Karpas-422 (cell line): ENCODE measurements around the gene BAZ2B. TPM values are rescaled to one million over a fixed set of nuclear protein-coding genes. Genes with fewer than 3 reads are reported as not detected.
"Not testable (repeated sequence)": the region's sequence is repeated elsewhere in the genome, so short reads cannot be mapped to it uniquely, and the experiment has no call there.

Experiments
- DNase-seq: peaks from one replicate; pipeline ENCODE4 v3.0.0-alpha.2; 2015
- H2AFZ ChIP-seq: fragments of 200-600 bp; sonication (generic); 2 replicates; pipeline ENCODE4 v1.6.1; 2014; ENCODE audit warnings: antibody characterized with exemption, low read length, mixed read lengths
- H3K27ac ChIP-seq: fragments of 200-600 bp; sonication (generic); 2 replicates; pipeline ENCODE4 v1.5.1; 2014; ENCODE audit warnings: mild to moderate bottlenecking, low read length, moderate library complexity
- H3K27me3 ChIP-seq: fragments of 200-600 bp; sonication (generic); 2 replicates; pipeline ENCODE4 v1.6.1; 2014; ENCODE audit warnings: low read length, mixed read lengths
- H3K36me3 ChIP-seq: fragments of 200-600 bp; sonication (generic); 2 replicates; pipeline ENCODE4 v1.6.1; 2014; ENCODE audit warnings: low read length, mixed read lengths; ENCODE audit not compliant: insufficient read depth
- H3K4me1 ChIP-seq: fragments of 200-600 bp; sonication (generic); 2 replicates; pipeline ENCODE4 v1.6.1; 2014; ENCODE audit warnings: mild to moderate bottlenecking, low read length, mixed read lengths
- H3K4me2 ChIP-seq: fragments of 200-600 bp; sonication (generic); 2 replicates; pipeline ENCODE4 v1.6.1; 2014; ENCODE audit warnings: low read length, low read depth, mild to moderate bottlenecking; ENCODE audit not compliant: poor library complexity, severe bottlenecking
- H3K4me3 ChIP-seq: fragments of 200-600 bp; sonication (generic); 2 replicates; pipeline ENCODE4 v1.5.1; 2014; ENCODE audit warnings: mild to moderate bottlenecking, antibody characterized with exemption, low read length, mixed read lengths
- H3K79me2 ChIP-seq: fragments of 200-600 bp; sonication (generic); 2 replicates; pipeline ENCODE4 v1.6.1; 2014; ENCODE audit warnings: mild to moderate bottlenecking, low read length, mixed read lengths
- H3K9ac ChIP-seq: fragments of 200-600 bp; sonication (generic); 2 replicates; pipeline ENCODE4 v1.6.0; 2014; ENCODE audit warnings: low read length
- H3K9me2 ChIP-seq: fragments of 200-600 bp; sonication (generic), shearing (Covaris generic); replicated peaks from 2 replicates; pipeline ENCODE4 v1.6.0; 2014; ENCODE audit warnings: mild to moderate bottlenecking, low read length, moderate library complexity; ENCODE audit not compliant: insufficient read depth
- H3K9me3 ChIP-seq: fragments of 300-700, 200-600 bp; sonication (generic); 2 replicates; pipeline ENCODE4 v1.6.1; 2014; ENCODE audit warnings: low read length, mixed read lengths
- H4K20me1 ChIP-seq: fragments of 200-600 bp; sonication (generic); 2 replicates; pipeline ENCODE4 v1.6.1; 2014; ENCODE audit warnings: mild to moderate bottlenecking, antibody characterized with exemption, low read length, low read depth; ENCODE audit not compliant: insufficient read depth
- total RNA-seq: library from RNA; depleted of rRNA; stranded (reverse); fragments of >200 nt; shearing (Covaris generic); gene quantifications from 2 replicates; pipeline ENCODE4 v1.2.3, GENCODE V29; 2014; ENCODE audit warnings: low replicate concordance

Gene BAZ2B
- total RNA-seq, 1 experiment from 2014 or later, result 2.2 TPM

DNA sequence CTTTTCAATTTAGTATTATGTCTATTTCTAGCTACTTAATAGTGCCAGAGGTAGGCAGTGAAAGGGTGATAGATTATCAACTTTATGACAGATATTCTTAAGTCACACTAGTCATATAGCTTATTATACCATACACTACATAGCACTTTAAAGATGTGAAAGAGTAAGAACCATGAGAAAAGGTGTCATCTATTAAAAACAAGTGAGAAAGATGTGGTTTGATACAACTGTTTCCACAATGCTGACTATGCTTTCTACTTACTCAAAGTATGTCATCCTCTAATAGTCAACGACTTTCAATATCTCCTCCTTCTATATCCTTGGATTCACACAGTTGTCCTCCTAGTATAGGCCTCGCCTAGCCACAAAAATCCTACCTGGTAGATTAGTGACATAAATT is 196.9 kb downstream of the BAZ2B start:
- DNase-seq, result no peak
- no peak overlapping the region for H3K27ac ChIP-seq
- no peaks in the 10 kb centered on the region for H3K9me2 ChIP-seq
- H3K36me3 ChIP-seq, result no peaks in the 10 kb centered on the region
- no peaks in the 10 kb centered on the region for H3K79me2 ChIP-seq
- H2AFZ ChIP-seq, result no peak overlapping the region
- no peaks in the 10 kb centered on the region for H3K4me1 ChIP-seq
- no peaks in the 10 kb centered on the region for H3K27me3 ChIP-seq
- H3K4me3 ChIP-seq, result no peak overlapping the region
- H4K20me1 ChIP-seq, result no peaks in the 10 kb centered on the region
- no peak overlapping the region for H3K4me2 ChIP-seq
- no peaks in the 10 kb centered on the region for H3K9me3 ChIP-seq
- H3K9ac ChIP-seq, result no peak overlapping the region

DNA sequence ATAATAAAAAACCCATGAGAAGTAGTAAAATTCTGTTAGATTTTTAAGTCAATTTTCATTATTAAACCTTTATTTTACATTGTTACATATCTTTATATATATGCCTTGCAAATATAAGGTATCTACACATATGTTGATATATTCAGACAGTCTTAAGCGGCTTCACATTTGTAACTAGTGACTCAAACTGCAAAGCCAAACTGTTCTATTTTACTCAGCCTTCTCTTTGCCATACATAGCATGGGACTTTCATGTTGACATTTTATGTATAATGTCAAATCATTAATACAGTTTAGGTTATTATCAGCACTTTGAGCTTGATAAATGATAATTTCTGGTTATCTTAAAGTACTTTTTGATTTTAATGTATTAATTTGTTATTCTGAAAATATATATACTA is 204.9 kb downstream of the BAZ2B start:
- H3K4me2 ChIP-seq, result no peak overlapping the region
- no peaks in the 10 kb centered on the region for H3K9me3 ChIP-seq
- no peaks in the 10 kb centered on the region for H3K9me2 ChIP-seq
- no peaks in the 10 kb centered on the region for H3K36me3 ChIP-seq
- DNase-seq, result no peak
- H3K4me1 ChIP-seq, result no peaks in the 10 kb centered on the region
- no peak overlapping the region for H3K27ac ChIP-seq
- H3K4me3 ChIP-seq, result no peak overlapping the region
- H4K20me1 ChIP-seq, result no peaks in the 10 kb centered on the region
- no peak overlapping the region for H3K9ac ChIP-seq
- H3K27me3 ChIP-seq, result no peaks in the 10 kb centered on the region
- H2AFZ ChIP-seq, result no peak overlapping the region
- no peaks in the 10 kb centered on the region for H3K79me2 ChIP-seq

DNA sequence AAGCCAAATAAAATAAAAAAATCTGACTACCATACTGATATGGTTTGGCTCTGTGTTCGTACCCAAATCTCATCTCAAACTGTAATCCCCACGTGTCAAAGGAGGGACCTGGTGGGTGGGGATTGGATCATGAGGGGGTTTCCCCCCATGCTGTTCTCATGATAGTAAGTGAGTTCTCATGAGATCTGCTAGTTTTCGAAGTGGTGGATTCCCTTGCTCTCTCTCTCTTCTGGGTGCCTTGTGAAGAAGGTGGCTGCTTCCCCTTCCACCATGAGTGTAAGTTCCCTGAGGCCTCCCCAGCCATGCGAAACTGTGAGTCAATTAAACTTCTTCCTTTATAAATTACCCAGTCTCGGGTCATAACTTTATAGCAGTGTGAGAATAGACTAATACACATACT is 206.1 kb downstream of the BAZ2B start:
- Histone ChIP-seq H3K4me3 (no peak overlapping the region), H3K9me3 (no peaks in the 10 kb centered on the region), H2AFZ (no peak overlapping the region), H3K4me2 (no peak overlapping the region), H3K27me3 (no peaks in the 10 kb centered on the region), H3K79me2 (no peaks in the 10 kb centered on the region), H3K27ac (no peak overlapping the region), H3K4me1 (no peaks in the 10 kb centered on the region), H3K9me2 (no peaks in the 10 kb centered on the region), H4K20me1 (no peaks in the 10 kb centered on the region), H3K9ac (no peak overlapping the region), H3K36me3 (no peaks in the 10 kb centered on the region)
- DNase-seq, result no peak

DNA sequence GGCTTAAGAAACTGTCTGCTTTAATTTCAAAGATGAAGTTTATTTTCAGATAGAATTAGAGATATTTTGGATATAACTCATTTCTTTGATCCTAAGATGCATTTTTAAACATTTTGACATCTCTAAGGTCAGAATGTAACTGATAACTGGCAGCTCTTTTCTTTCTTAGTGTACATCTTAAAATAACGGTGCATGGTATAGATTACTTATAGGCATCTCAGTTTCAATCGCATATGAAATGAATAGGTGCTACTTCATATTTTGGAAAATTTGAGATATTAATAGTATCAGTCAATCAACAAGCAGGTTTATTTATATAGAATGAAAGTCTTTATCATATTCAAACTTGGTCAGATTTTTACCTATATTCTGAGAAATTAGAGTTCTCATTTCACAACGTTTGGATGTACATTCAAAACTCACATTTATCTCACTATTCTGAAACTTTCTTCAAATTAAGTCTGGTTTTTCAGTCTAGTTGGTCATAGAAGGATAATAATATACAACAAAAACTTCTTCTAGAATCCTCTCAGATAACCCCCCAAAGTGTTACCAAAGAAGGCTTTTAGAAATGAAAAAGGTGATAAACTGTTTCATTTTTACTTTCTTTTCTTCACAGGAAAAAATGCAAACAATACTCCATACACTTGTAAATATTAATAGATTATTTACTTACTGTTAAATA is 207.1 kb downstream of the BAZ2B start:
- no peak overlapping the region for H3K9ac ChIP-seq

DNA sequence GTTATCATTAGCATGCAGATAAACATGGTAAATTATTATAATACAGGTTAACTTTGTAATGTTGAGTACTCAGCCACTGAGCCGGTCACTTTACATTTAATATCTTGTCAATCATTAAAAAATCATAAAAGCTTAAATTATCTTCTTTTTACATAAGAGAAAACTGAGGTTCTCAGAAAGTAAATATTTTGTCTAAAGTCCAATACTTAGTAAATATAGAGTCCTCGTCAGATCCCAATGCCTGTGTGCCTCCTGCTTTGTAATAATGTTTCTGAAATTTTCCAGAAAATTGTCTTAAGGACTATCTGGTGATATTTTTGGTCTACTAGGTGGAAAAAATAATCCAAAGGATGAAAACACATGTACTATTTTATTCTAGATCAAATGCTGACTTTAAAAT is 213.6 kb downstream of the BAZ2B start:
- H3K27me3 ChIP-seq, result no peaks in the 10 kb centered on the region
- H3K36me3 ChIP-seq, result no peaks in the 10 kb centered on the region
- no peak for DNase-seq

More for the DNA sequence above, 207.1 kb downstream of the BAZ2B start:
- Histone ChIP-seq H3K4me3 (no peak overlapping the region), H3K9me3 (no peaks in the 10 kb centered on the region), H2AFZ (no peak overlapping the region), H3K27ac (no peak overlapping the region), H3K79me2 (no peaks in the 10 kb centered on the region), H3K27me3 (no peaks in the 10 kb centered on the region), H4K20me1 (no peaks in the 10 kb centered on the region), H3K9me2 (no peaks in the 10 kb centered on the region), H3K4me2 (no peak overlapping the region), H3K4me1 (no peaks in the 10 kb centered on the region), H3K36me3 (no peaks in the 10 kb centered on the region)
- DNase-seq, result no peak

GRCh38 chr2:159402160-159402559 is 214.2 kb downstream of the BAZ2B start:
- not testable (repeated sequence) for H3K36me3 ChIP-seq, H3K9me2 ChIP-seq, H3K27ac ChIP-seq, H4K20me1 ChIP-seq, H3K9ac ChIP-seq, H3K4me1 ChIP-seq, H3K4me3 ChIP-seq, H3K9me3 ChIP-seq, DNase-seq, H3K27me3 ChIP-seq, H2AFZ ChIP-seq, H3K4me2 ChIP-seq, H3K79me2 ChIP-seq

More for the DNA sequence above, 213.6 kb downstream of the BAZ2B start:
- Histone ChIP-seq H3K4me3 (no peak overlapping the region), H3K27ac (no peak overlapping the region), H3K9ac (no peak overlapping the region), H3K79me2 (no peaks in the 10 kb centered on the region), H3K4me2 (no peak overlapping the region), H3K9me3 (no peaks in the 10 kb centered on the region), H3K9me2 (no peaks in the 10 kb centered on the region), H2AFZ (no peak overlapping the region), H3K4me1 (no peaks in the 10 kb centered on the region), H4K20me1 (no peaks in the 10 kb centered on the region)

DNA sequence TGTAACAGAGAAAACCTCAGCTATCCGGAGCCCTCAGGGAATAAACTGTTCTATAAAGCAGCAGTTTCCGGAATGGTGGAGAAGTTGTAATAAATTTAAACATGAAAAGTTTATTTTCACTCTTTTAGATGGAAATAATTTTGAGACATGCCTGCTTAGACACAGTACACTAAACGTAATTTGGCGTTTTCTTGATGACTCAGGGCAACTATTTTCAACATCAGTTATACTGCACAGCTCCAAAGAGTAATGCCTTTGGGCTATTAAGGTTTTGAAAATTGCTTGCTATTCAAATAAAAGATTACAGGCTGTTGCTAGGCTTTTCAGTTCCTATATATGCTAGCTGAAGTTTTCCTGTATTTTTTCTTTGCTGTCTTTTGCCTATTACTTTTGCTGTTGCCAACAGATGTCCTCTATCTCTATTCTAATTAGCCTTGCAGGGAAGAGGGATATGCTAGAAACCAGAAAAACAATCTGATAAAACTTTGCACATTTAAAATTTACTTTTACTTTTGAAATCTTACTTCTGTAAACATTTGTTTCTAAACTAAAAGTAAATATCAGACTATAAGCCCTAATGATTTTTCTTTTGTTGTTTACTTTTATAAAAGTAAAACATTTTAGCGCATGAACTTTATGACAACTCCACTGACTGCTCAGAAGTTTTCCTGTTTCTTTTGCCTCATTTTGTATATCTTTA is 216.5 kb downstream of the BAZ2B start:
- no peaks in the 10 kb centered on the region for H3K9me2 ChIP-seq
- no peak overlapping the region for H3K4me3 ChIP-seq
- no peaks in the 10 kb centered on the region for H4K20me1 ChIP-seq
- no peak for DNase-seq
- no peaks in the 10 kb centered on the region for H3K36me3 ChIP-seq
- H3K27ac ChIP-seq, result no peak overlapping the region
- no peaks in the 10 kb centered on the region for H3K27me3 ChIP-seq
- H3K79me2 ChIP-seq, result no peaks in the 10 kb centered on the region
- no peaks in the 10 kb centered on the region for H3K9me3 ChIP-seq
- H3K4me2 ChIP-seq, result no peak overlapping the region
- no peak overlapping the region for H2AFZ ChIP-seq
- no peaks in the 10 kb centered on the region for H3K4me1 ChIP-seq
- H3K9ac ChIP-seq, result no peak overlapping the region

GRCh38 chr2:159396799-159397198 is 219.5 kb downstream of the BAZ2B start:
- no peak overlapping the region for H3K4me3 ChIP-seq
- no peak overlapping the region for H2AFZ ChIP-seq
- H3K4me2 ChIP-seq, result no peak overlapping the region
- no peaks in the 10 kb centered on the region for H4K20me1 ChIP-seq
- H3K79me2 ChIP-seq, result no peaks in the 10 kb centered on the region
- H3K9me3 ChIP-seq, result no peaks in the 10 kb centered on the region
- no peaks in the 10 kb centered on the region for H3K9me2 ChIP-seq
- H3K9ac ChIP-seq, result no peak overlapping the region
- no peaks in the 10 kb centered on the region for H3K36me3 ChIP-seq
- H3K27me3 ChIP-seq, result no peaks in the 10 kb centered on the region
- H3K4me1 ChIP-seq, result no peaks in the 10 kb centered on the region
- H3K27ac ChIP-seq, result no peak overlapping the region
- no peak for DNase-seq
